ENCODE measurements around the gene ACAP3.
A peak's percentile ranks its signal among the peaks of the same experiment; 100 is the strongest.

ACAP3 gene

DNA sequence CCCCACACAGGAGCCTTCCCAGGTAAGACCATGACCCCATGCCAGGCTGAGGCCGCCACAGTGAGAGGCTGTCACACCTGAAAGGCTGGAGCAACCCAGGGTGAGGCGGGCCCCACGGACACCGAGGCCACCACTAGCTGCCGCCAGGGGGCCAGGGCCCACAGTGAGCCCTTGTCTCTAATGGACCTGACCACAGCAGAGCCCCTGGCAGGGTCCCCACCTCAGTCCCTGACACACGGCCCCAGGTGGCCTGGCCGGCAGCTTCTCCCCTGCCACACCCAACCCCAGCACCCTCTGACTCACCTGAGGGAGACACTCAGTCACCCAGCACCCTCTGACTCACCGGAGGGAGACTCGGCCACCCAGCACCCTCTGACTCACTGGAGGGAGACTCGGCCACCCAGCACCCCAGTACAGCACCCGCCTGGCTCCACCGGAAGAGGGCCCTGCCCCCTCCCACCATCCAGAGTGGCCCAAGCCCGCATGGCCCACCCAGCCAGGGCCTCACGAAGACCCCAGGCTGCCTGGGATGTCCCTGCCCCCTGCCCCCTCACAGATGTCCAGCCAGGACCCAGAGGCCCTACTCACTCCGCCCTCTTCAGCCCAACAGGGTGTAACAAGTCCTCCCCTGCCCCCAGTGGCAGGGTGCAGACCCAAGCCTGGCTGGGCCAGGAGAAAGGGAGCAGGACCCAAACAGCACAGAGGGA is 37.1 kb upstream of the ACAP3 start:
- no peak for DNase-seq

GRCh38 chr1:1343811-1344421 is 36.2 kb upstream of the ACAP3 start:
- DNase-seq, result no peak

GRCh38 chr1:1342584-1343115 is 34.9 kb upstream of the ACAP3 start:
- no peak for DNase-seq

DNA sequence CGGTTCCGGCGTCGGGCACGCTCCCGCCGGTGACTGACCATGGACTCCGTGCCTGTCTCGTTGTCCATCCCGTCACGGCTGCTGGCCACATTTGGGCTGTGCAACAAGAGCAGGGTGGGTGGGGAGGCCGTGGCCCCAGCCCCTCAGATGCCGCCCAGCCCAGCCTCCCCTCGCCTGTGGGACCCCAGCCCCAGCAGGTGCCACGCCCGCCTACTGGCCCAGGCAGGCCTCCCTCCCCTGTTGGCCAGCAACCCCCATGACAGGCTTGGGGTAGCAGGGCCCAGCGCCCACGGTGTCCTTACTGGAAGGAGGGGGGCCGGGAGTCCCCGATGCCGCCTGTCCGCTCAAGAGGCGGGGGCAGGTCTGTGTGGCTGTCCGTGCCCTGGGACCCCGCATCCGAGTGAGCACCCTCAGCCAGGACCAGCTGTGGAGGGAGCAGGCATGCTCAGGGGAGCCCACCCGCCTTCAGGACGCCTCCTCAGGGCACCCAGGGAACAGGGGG is 34.4 kb upstream of the ACAP3 start:
- DNase-seq, result no peak

DNA sequence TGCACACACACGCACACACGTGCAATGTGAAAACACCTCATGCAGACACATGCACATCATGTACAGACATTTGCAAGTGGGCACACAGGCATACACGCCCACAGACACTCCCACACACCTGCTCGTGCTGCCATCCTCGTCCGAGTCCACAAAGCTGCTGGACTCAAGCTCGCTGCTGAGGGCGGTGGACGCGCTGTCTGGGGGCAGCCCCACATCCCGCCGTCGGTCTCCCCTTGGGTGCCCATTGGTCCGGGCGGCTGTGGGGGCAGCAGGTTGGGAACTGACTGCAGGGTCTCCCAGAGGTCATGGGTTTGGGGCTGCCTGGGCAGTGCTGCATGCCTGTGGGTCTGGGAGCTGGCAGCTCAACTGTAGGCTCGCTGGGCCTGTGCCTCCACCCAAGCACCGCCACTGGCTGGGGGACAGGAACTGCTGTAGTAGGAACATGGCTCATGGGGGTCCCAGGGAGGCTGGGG is 33.9 kb upstream of the ACAP3 start:
- DNase-seq, result no peak

GRCh38 chr1:1340791-1341548 is 33.2 kb upstream of the ACAP3 start:
- no peak for DNase-seq

- DNase-seq, result no peak
Observed at GRCh38 chr1:1340185-1340584, 32.5 kb upstream of the ACAP3 start.

GRCh38 chr1:1338278-1338677 is 30.5 kb upstream of the ACAP3 start:
- no peak for DNase-seq

DNA sequence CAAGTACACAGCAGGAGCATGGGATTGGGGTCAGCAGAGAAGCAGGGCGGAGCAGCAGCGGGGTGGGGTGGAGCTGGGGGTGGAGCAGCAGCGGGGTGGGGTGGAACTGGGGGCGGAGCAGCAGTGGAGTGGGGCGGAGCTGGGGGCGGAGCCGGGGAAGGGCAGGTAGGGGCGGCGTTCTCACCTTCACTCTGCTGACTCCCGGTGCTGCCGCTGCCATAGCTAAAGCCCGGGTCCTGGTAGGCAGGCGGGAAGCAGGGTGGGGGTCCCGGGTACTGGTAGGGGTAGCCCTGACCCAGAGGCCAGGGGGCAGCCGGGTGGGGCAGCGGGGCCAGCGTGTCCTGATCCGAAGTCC is 30.0 kb upstream of the ACAP3 start:
- peak; percentile 41 for DNase-seq

GRCh38 chr1:1336931-1337792 is 29.4 kb upstream of the ACAP3 start:
- no peak for DNase-seq

GRCh38 chr1:1336446-1336845 is 28.7 kb upstream of the ACAP3 start:
- DNase-seq, result no peak

GRCh38 chr1:1335792-1336248 is 28.1 kb upstream of the ACAP3 start:
- DNase-seq, result no peak

- no peak for DNase-seq
Observed at GRCh38 chr1:1335283-1335682, 27.6 kb upstream of the ACAP3 start.

- DNase-seq, result no peak
Observed at GRCh38 chr1:1334835-1335234, 27.1 kb upstream of the ACAP3 start.

DNA sequence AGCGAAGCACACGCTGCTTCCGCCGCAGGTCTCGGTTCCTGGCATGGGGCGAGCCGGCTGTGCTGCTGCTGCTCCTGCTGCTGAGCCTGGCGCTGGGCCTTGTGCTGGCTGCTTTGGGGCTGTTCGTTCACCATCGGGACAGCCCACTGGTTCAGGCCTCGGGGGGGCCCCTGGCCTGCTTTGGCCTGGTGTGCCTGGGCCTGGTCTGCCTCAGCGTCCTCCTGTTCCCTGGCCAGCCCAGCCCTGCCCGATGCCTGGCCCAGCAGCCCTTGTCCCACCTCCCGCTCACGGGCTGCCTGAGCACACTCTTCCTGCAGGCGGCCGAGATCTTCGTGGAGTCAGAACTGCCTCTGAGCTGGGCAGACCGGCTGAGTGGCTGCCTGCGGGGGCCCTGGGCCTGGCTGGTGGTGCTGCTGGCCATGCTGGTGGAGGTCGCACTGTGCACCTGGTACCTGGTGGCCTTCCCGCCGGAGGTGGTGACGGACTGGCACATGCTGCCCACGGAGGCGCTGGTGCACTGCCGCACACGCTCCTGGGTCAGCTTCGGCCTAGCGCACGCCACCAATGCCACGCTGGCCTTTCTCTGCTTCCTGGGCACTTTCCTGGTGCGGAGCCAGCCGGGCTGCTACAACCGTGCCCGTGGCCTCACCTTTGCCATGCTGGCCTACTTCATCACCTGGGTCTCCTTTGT is 26.0 kb upstream of the ACAP3 start:
- DNase-seq, result no peak

DNA sequence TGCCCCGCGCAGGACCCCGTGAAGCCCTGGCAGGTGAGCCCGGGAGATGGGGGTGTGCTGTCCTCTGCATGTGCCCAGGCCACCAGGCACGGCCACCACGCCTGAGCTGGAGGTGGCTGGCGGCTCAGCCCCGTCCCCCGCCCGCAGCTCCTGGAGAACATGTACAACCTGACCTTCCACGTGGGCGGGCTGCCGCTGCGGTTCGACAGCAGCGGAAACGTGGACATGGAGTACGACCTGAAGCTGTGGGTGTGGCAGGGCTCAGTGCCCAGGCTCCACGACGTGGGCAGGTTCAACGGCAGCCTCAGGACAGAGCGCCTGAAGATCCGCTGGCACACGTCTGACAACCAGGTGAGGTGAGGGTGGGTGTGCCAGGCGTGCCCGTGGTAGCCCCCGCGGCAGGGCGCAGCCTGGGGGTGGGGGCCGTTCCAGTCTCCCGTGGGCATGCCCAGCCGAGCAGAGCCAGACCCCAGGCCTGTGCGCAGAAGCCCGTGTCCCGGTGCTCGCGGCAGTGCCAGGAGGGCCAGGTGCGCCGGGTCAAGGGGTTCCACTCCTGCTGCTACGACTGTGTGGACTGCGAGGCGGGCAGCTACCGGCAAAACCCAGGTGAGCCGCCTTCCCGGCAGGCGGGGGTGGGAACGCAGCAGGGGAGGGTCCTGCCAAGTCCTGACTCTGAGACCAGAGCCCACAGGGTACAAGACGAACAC is 25.2 kb upstream of the ACAP3 start:
- DNase-seq, result no peak

GRCh38 chr1:1332031-1332755 is 24.5 kb upstream of the ACAP3 start:
- DNase-seq, result no peak

DNA sequence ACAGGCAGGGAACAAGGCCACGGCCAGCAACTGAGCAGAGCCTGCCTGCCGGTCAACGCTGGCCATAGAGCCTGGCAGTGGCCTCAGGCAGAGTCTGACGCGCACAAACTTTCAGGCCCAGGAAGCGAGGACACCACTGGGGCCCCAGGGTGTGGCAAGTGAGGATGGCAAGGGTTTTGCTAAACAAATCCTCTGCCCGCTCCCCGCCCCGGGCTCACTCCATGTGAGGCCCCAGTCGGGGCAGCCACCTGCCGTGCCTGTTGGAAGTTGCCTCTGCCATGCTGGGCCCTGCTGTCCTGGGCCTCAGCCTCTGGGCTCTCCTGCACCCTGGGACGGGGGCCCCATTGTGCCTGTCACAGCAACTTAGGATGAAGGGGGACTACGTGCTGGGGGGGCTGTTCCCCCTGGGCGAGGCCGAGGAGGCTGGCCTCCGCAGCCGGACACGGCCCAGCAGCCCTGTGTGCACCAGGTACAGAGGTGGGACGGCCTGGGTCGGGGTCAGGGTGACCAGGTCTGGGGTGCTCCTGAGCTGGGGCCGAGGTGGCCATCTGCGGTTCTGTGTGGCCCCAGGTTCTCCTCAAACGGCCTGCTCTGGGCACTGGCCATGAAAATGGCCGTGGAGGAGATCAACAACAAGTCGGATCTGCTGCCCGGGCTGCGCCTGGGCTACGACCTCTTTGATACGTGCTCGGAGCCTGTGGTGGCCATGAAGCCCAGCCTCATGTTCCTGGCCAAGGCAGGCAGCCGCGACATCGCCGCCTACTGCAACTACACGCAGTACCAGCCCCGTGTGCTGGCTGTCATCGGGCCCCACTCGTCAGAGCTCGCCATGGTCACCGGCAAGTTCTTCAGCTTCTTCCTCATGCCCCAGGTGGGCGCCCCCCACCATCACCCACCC is 23.6 kb upstream of the ACAP3 start, which contains the start of gene TAS1R3:
TAS1R3 (plus strand) TSS at position 213 of the 898 bp plus-strand sequence; CDS start at position 279, 66 bp downstream.
- DNase-seq, result no peak

- DNase-seq, result no peak
Observed at GRCh38 chr1:1330366-1331067, 22.8 kb upstream of the ACAP3 start.
